Left cardiac atrium (tissue), 4 donors: ENCODE measurements around the gene PPARGC1A. TPM values are rescaled to one million over a fixed set of nuclear protein-coding genes. Genes with fewer than 3 reads are reported as not detected.

Experiments
- ATAC-seq, 2 donors: fragments of 200-7000 bp; cut with Tn5 transposase; one replicate each; pipeline ENCODE4 v1.9.1; 2020; ENCODE audit warnings: mild to moderate bottlenecking in 2 of 2, moderate library complexity in 2 of 2
- DNase-seq: peaks from one replicate; pipeline ENCODE4 v3.0.0-alpha.2; 2020
- intact Hi-C, 2 donors: fragments of 100-400 bp; cut with DNase I; formaldehyde crosslinking; loops; one replicate each; pipeline versions ENCODE4 v1.14.1 to v1.15.1; 2022 to 2023
- total RNA-seq, 2 donors: library from RNA; stranded (reverse); fragmentation: NEBNext Ultra II Directional; extraction: Animal tissue kit (Norgen Biotek cat#: 25700); gene quantifications; one replicate each; pipeline ENCODE4 v1.2.1, GENCODE V29; 2021
- donor health status: DM: no; HTN: yes; CAD: no.
- donor health status: DM: no; HTN: yes; CAD: no; lungs with severe emphysema.
- donor health status: DM: yes; HTN: yes; CAD: no.
- donor health status: Dilated cardiomyopathy.

The PPARGC1A gene
- total RNA-seq, 2 donors from 2014 or later, result 75.4 to 180 TPM

GRCh38 chr4:23747281-23747735, 142.5 kb downstream of the PPARGC1A start:
- DNase-seq (no peak), ATAC-seq (peak in 1 of 2 donors; percentile 19)
- intact Hi-C loops, result no loop called here

GRCh38 chr4:23746672-23747071, 143.2 kb downstream of the PPARGC1A start:
- ATAC-seq (no peak), DNase-seq (no peak)
- intact Hi-C loops, result no loop called here

GRCh38 chr4:23746027-23746426, 143.8 kb downstream of the PPARGC1A start:
- ATAC-seq (no peak), DNase-seq (no peak)
- intact Hi-C loops, result no loop called here

- DNase-seq, result no peak
Measured at GRCh38 chr4:23745377-23745776, 144.5 kb downstream of the PPARGC1A start.

More at GRCh38 chr4:23745377-23745776, 144.5 kb downstream of the PPARGC1A start:
- no peak for ATAC-seq
- intact Hi-C loops, result no loop called here
